ENCODE measurements around the gene SASH1.
A peak's percentile ranks its signal among the peaks of the same experiment; 100 is the strongest.

Gene SASH1

GRCh38 chr6:148342350-148343046 is at the start of gene SASH1:
SASH1 (plus strand) TSS chr6:148342838; CDS start chr6:148343068, 230 bp downstream.
- peak; percentile 29 for DNase-seq

DNA sequence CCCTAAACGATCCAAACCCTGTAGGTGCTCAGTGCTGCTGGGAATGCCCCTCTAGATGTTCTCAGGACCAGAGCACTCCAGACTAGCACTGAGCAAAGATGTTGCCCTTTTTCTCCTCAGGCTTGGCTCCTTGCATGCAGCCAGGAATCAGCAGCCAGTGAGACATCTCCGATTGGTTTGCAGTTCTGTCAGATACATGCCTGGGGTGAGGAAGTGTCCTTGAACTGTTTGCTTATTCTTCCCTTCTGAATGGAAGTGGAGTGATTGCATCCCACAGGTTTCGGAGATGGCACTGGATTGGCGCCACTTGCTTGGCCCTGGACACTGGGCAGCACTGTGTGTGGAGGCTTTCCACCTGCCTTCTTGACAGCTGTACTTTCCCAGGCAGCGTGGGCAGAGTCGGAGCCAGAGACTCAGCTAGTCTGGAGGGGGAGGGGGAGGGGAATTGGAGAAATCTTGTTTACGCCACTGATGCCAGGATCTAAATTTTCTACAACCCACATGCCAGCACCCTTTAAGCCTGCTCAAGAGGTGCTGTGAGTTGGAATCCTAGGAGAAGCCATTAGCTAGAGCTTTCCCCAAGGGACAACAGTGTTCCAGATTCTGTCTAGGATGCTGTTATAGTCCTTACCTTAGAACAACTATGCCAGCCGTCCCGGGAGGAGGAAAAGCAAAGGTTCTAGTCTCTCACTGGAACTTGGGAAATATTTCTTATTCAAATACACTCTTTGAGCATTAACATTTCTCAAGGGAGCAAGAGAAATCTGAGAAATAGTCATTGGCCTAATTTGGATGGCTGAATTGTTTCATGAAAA is 49.2 kb upstream of the SASH1 start:
- DNase-seq: no peak

DNA sequence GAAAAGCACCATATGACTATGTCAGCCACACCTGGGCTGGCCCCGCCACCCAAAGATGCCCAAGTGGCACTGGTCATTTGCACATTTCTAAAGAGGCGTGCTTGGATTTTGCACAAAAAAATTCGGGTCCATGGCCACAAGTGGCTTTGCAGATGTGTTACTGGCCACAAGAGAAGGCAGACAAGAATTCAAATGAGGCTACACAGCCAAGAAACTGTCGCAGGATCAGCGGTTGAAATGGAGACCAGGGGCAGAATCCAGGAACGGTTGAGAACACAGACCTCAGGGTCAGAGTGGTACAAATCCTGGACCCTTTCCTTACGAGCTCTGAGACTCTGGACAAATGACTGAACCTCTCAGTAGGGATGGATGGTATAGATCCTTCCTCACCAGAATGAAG is 48.6 kb upstream of the SASH1 start:
- no peak for DNase-seq

- DNase-seq: no peak
Measured at GRCh38 chr6:148295261-148295887, 47.3 kb upstream of the SASH1 start.

DNA sequence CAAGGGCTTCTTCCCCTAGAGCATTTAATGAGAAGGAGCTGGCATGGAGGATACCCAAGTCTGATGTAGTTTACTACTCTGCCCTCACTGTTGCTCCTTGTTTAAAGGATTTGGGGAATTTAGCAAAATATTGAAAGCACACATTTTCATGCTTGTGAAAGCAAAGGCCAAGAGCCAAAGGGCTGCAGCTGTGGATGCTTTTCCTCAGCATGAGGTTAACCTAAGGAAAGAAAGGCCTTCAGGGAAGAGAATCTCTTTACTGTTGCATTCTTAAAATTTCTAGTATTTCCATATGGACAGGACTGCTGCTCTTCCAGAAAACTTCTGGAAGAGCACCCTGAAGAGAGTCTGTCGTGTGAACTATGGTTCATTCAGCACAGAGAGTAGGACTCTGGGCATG is 45.9 kb upstream of the SASH1 start:
- DNase-seq: no peak

GRCh38 chr6:148298683-148299082 is 44.0 kb upstream of the SASH1 start:
- no peak for DNase-seq

DNA sequence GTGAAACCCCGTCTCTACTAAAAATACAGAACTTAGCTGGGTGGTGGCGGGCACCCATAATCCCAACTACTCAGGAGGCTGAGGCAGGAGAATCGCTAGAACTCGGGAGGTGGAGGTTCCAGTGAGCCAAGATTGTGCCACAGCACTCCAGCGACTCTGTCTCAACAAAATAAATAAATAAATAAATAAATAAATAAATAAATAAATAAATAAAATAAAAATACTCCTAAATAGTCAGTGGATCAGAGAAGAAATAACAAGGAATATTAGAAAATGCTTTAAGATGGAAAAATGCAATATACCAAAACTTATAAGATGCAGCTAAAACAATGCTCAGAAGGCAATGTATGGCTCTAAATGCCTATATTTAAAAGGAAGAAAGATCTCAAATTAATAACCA is 39.0 kb upstream of the SASH1 start:
- no peak for DNase-seq

DNA sequence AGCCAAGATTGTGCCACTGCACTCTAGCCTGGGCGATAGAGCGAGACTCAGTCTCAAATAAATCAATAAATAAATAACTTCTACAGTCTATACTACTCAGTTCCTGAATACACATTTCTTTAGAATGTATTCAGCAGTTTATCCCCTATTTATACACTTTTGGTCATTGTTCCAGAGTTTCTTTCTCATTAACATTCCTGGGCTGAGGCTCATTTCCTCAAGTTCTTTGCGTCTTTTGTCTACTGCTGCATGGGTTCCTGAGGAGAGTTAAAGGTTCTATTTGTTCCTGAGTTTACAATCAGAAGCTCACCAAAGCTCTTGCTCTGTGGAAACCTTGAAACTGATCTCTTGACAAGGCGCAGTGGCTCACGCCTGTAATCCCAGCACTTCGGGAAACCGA is 37.7 kb upstream of the SASH1 start:
- DNase-seq: no peak

DNA sequence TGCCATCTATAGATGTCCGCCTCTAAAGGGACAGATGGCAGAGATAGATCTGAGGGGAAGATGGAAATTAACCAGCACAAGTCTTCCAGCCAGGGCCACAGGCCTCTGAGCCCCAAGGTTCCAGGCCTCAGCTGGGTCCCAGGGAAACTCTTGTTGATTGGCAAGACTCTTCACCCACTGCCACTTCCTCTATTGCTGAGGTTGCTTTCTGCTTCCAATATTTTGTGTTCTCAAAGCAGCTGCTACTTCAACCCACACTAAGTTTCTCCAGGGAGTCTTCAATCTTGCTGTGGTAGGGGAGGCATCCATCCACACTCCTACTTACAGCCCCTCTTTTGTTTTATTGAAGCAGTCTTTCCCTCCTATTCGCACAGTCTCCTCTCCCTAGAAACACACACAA is 36.4 kb upstream of the SASH1 start:
- no peak for DNase-seq

DNA sequence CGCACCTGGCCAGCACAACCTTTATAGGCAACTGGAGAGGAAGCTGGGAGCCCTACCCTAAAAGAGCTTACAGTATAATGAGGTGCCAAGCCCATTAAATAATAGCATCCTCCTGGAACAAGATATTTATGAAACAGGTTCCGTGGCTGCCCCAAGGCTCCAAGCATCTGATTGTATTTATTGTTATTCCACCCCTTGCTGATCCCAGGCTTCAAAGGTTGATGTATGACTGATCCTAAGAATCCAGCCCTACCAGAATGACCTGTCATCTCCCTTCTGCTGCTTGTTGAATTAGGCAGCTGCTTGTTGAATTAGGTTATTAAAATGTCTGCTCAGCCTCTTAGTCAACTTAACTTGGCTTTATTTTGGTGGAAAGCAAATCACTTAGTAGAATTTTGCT is 35.2 kb upstream of the SASH1 start:
- no peak for DNase-seq

DNA sequence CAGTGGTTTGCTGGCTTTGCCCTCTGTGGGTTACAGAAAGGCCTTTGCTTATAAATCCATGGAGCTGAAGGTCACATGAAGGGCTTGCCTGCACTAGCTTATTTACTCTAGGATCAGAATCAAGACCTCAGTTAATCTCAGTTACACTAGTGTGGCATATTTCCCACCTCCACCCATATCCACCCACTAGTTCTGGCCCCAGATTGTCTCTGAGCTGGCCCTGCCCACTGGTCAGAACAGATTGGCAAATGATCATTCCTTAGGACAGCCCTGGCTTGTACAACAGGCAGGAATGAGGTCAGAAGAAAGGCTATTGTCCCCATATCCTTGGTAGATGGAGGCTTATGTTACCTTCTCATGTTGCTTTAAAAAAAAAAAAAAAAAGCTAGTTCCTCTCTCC is 33.3 kb upstream of the SASH1 start:
- DNase-seq: no peak

DNA sequence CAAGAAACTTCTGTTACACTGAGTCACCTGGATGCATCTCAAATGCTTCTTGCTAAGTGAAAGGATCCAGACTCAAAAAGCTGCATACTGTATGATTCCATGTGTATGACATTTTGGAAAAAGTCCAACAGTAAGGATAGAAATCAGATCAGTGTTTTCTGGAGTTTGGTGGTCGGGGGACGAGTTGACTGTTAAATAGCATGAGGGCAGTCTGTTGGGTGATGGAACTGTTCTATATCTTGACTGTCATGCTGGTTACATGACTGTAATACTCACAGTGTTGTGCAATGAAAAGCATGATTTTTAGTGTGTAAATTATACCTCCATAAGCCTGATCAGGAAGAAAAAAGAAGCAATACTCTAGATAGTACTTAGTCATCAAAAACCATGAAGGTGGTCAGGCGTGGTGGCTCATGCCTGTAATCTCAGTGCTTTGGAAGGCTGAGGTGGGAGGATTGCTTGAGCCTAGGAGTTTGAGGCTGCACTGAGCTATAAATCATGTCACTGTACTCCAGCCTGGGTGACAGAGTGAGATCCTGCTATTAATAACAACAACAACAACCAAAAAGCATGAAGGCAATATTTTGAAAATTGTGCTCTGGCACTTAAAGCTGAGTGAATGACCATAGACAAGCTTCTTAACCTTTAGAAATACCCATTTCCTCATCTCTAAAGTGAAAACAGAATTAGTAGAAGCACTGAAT is 30.5 kb upstream of the SASH1 start:
- no peak for DNase-seq

DNA sequence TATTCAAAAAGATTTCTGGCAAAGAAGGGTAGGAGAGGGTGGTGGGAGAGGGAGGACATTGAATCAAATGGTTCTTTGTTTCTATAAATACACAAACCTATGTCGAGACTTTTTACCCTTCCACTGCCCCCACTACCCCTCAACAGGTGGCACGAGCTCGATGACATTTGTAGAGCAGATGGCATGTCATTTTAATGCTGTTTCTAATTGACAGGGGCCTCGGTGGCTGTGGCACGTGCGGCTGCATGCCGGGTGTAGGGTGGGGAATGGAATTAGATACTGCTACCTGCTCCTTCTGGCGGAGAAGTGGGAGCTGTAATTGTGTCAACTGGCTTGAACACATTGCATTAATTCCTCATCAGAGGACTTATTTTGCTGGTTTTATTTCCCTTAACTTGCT is 29.1 kb upstream of the SASH1 start:
- no peak for DNase-seq

GRCh38 chr6:148316308-148316707 is 26.3 kb upstream of the SASH1 start:
- DNase-seq: no peak

DNA sequence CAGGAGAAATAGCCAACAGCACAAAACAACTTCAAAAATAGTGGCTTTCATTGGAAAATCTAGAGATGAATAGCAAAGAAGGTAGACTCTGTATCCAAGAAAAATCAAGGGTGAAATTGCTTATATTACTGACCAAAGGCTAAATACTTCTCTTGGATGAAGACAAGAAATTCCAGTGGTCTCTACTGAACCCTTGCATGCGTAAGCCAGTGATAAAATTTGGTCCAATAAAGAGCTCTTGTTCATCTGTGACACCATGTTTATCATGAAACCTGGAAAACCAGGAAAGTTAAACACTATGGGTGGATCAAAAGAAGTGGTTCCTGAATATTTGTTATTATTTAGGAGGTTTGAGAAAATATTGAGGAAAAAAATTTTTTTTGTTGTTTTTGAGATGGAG is 25.6 kb upstream of the SASH1 start:
- no peak for DNase-seq

DNA sequence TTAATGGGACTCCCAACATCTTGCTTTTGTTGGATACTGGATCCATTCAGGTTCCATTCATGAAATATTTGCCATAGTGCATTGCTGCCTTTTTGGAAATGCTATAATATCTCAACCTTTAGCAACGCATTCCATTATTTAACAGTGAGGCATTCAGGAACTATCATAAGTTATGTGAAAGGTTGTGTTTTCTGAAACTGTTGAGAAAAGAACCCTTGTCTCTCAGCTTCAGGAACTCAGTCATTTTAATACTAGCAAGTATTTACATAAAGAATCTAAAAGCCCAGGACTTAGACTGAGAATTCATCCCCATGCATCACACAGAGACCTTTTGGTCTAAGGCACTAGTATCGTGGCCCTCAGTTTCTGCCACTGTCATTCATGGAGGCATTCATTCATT is 24.9 kb upstream of the SASH1 start:
- no peak for DNase-seq

- no peak for DNase-seq
Measured at GRCh38 chr6:148322704-148323103, 19.9 kb upstream of the SASH1 start.

- DNase-seq: no peak
Measured at GRCh38 chr6:148323344-148323743, 19.3 kb upstream of the SASH1 start.

DNA sequence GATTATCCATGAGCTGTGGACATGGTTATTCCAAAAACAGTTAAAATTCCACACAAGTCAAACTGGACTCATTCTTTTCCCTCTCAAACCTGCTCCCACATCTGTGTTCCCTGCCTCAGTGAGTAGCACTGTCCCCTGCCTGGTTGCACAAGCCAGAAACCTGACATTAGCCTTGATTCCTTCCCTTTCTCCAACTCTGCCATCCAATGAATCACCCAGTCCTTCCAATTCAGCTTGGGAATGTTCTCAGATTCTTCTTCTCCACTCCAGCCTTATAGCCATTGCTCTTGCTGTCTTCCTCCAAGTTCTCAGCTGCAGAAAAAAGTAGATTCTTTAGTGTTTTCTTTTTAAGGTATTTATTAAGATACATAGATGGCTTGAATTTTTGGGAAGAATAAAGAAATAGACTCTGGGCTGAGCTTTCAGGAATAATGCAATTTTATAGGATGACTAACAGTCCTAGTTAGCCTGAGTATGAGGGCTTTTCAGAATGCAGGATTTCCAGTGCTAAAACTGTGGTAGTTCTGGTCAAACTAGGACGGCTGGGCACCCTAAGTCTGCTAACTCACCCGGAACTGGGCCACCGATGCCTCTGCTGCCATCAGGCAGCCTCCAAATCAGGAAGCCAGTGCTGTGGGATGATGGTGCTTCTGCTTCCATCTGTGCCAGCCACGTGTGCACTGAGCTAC is 18.2 kb upstream of the SASH1 start:
- no peak for DNase-seq

DNA sequence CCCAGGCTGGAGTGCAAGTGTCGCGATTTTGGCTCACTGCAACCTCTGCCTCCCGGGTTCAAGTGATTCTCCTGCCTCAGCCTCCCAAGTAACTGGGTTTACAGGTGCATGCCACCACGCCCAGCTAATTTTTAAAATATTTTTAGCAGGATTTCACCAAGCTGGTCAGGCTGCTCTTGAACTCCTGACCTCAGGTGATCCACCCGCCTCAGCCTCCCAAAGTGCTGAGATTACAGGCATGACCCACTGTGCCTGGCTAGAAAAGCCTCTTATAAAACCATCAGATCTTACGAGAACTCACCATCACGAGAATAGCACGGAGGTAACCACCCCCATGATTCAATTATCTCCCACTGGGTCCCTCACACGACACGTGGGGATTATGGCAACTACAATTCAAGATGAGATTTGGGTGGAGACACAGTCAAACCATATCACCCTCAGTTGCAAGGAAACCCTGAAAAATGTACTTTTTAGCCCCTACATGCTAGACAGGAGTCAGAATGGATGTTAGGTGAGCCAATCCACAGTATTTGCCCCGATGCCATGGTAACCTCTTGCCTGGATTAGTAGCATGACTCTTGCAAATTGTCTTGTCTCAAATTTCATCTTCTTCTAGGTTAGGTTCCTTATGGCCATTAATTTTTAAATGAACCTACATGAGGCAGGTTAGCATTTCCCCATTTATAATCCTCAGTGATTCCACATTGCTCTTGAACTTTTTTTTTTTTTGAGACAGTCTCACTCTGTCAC is 17.1 kb upstream of the SASH1 start:
- DNase-seq: no peak

DNA sequence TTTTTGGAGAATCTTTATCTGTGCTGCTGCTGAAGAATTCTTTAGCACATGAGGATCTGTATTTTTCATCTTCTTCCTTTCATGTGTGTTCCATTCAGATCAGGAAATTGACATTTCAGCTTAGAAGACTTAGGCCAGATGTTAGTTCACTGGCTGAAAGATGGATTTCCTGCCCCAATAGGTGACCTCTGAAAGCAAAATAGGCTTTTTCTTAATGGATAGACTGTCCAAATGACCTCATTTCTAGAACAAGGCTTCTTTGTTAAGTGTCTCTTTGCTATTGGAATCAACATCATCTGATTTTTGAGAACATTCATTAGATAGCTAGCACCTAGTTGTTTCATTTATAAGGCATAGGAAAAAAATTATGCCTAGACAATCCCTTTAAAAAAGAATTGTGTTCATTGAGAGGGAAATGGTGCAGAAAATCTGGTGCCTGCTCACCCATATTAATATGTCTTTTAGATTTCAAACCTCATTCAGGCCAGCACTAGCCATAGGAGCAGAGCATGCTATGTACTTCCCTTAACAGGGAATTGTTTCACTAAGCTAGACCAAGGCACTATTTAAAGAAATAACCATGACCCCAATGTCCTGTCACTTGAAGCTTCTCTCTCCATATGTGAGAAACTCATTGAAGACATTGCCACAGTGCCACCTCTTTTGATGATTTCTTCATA is 13.6 kb upstream of the SASH1 start:
- DNase-seq: no peak
